ENCODE results near the gene EPB41L3.

- TF ChIP-seq CTCF (tag by site-specific recombination; IDR thresholded peaks at IDR 0.05) (no peak), RBAK (tag by site-specific recombination; IDR thresholded peaks at IDR 0.05) (no peak), GLIS2 (tag by site-specific recombination; IDR thresholded peaks at IDR 0.05) (no peak), ZNF175 (tag by site-specific recombination; IDR thresholded peaks at IDR 0.05) (no peak), ZNF830 (tag by site-specific recombination; IDR thresholded peaks at IDR 0.05; ENCODE audit: low read depth) (no peak), ELK4 (IDR thresholded peaks at IDR 0.05; ENCODE audit: borderline replicate concordance, low read depth, low read length) (no peak), SCRT2 (tag by site-specific recombination; IDR thresholded peaks at IDR 0.05) (no peak), ZBTB11 (tag by site-specific recombination; conservative IDR thresholded peaks at IDR 0.05; ENCODE audit: low read depth) (no peak), ZNF148 (tag by site-specific recombination; IDR thresholded peaks at IDR 0.05; ENCODE audit: borderline replicate concordance) (no peak)
These were observed 44.7 kb upstream of the EPB41L3 start for GRCh38 chr18:5588529-5588928.
